ENCODE results near the gene RMRP.

The RMRP gene

GRCh38 chr9:35666045-35666444 lies 8.2 kb upstream of the RMRP start:
- DNase-seq (ENCODE audit: low read depth in 2 of 2, low spot score in 1 of 2) = no peak

- no peak for DNase-seq (ENCODE audit: low read depth in 2 of 2, low spot score in 1 of 2)
Observed at GRCh38 chr9:35665471-35665818, 7.6 kb upstream of the RMRP start.

- DNase-seq (ENCODE audit: low read depth in 2 of 2, low spot score in 1 of 2) = peak in 1 of 2 donors; percentile 36
Observed at GRCh38 chr9:35664531-35665470, 7.0 kb upstream of the RMRP start, which contains the start of gene ARHGEF39. ARHGEF39 (minus strand) TSS chr9:35665195; CDS start chr9:35665169, 26 bp downstream.

- DNase-seq (ENCODE audit: low read depth in 2 of 2, low spot score in 1 of 2) = no peak
Observed at GRCh38 chr9:35662437-35662836, 4.6 kb upstream of the RMRP start.

- no peak for DNase-seq (ENCODE audit: low read depth in 2 of 2, low spot score in 1 of 2)
Observed at GRCh38 chr9:35661756-35662350, 4.0 kb upstream of the RMRP start.

- no peak for DNase-seq (ENCODE audit: low read depth in 2 of 2, low spot score in 1 of 2)
Observed at GRCh38 chr9:35660966-35661415, 3.2 kb upstream of the RMRP start.

- DNase-seq (ENCODE audit: low read depth in 2 of 2, low spot score in 1 of 2) = no peak
Observed at GRCh38 chr9:35659340-35659739, 1.5 kb upstream of the RMRP start.

GRCh38 chr9:35658968-35659220 lies 1.1 kb upstream of the RMRP start:
- no peak for DNase-seq (ENCODE audit: low read depth in 2 of 2, low spot score in 1 of 2)

- peak; percentile 67 to 69 for DNase-seq (ENCODE audit: low read depth in 2 of 2, low spot score in 1 of 2)
Observed at GRCh38 chr9:35658137-35658967, 533 bp upstream of the RMRP start, which contains the start of gene CCDC107. CCDC107 (plus strand) TSS chr9:35658292; CDS start chr9:35658380, 88 bp downstream.

GRCh38 chr9:35656831-35657545 lies 831 bp downstream of the RMRP start:
- DNase-seq (ENCODE audit: low read depth in 2 of 2, low spot score in 1 of 2) = no peak

- no peak for DNase-seq (ENCODE audit: low read depth in 2 of 2, low spot score in 1 of 2)
Observed at GRCh38 chr9:35656348-35656747, 1.5 kb downstream of the RMRP start.

GRCh38 chr9:35653611-35654010 lies 4.2 kb downstream of the RMRP start:
- no peak for DNase-seq (ENCODE audit: low read depth in 2 of 2, low spot score in 1 of 2)

GRCh38 chr9:35652829-35653209 lies 5.0 kb downstream of the RMRP start:
- DNase-seq (ENCODE audit: low read depth in 2 of 2, low spot score in 1 of 2) = no peak

- no peak for DNase-seq (ENCODE audit: low read depth in 2 of 2, low spot score in 1 of 2)
Observed at GRCh38 chr9:35651956-35652828, 5.6 kb downstream of the RMRP start.

- DNase-seq (ENCODE audit: low read depth in 2 of 2, low spot score in 1 of 2) = no peak
Observed at GRCh38 chr9:35650341-35651158, 7.3 kb downstream of the RMRP start, which contains the start of gene SIT1. SIT1 (minus strand) TSS chr9:35650931; CDS start chr9:35650853, 78 bp downstream.

GRCh38 chr9:35649431-35650340 lies 8.1 kb downstream of the RMRP start:
- DNase-seq (ENCODE audit: low read depth in 2 of 2, low spot score in 1 of 2) = no peak

GRCh38 chr9:35646533-35647265 lies 11.1 kb downstream of the RMRP start:
- peak; percentile 84 to 85 for DNase-seq (ENCODE audit: low read depth in 2 of 2, low spot score in 1 of 2)
